Stimulated activated CD8-positive, alpha-beta memory T cell treated with anti-CD3 and anti-CD28 coated beads, Interleukin-15, amount 100 ng/mL, for 4 hours (primary cell): Measurements from ENCODE around the gene TSNAXIP1.
A peak's percentile ranks its signal among the peaks of the same experiment; 100 is the strongest.
"Not testable (repeated sequence)": the region's sequence is repeated elsewhere in the genome, so short reads cannot be mapped to it uniquely, and the experiment has no call there.

Experiments
- DNase-seq, 2 donors: peaks; one replicate each; pipeline ENCODE4 v3.0.0-alpha.2; 2020; ENCODE audit warnings: low read depth in 2 of 2

Gene TSNAXIP1

GRCh38 chr16:67833415-67834241 is 26.9 kb downstream of the TSNAXIP1 start:
- peak; percentile 78 to 81 for DNase-seq

- no peak for DNase-seq
Measured at GRCh38 chr16:67834242-67834614, 27.5 kb downstream of the TSNAXIP1 start.

- not testable (repeated sequence) for DNase-seq
Measured at GRCh38 chr16:67837190-67837589, 30.5 kb downstream of the TSNAXIP1 start.

DNA sequence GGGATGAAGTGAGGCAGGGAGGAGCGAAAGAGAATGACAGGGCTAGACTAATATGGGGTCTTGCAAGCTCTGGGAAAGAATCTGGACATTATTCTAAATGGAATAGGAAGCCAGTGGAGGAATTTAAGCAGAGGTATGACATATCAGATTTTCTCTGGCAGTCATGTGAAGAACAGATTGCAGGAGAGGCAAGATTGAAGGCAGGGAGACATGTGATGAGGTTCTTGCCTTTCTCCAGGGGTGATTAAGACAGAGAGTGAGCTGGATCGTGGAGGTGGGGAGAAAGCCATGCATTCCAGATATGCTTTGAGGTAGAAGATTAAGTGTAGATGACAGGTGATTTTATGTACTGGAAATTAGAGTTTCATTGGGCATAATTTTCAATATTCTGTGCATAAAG is 31.1 kb downstream of the TSNAXIP1 start:
- DNase-seq = no peak

- no peak for DNase-seq
Measured at GRCh38 chr16:67841198-67841815, 34.6 kb downstream of the TSNAXIP1 start.

GRCh38 chr16:67841816-67842508 is 35.3 kb downstream of the TSNAXIP1 start, which contains the start of gene THAP11:
Gene THAP11, plus strand, starts transcription at chr16:67842320. Its CDS starts 235 bp downstream, at chr16:67842555.
- peak; percentile 85 to 89 for DNase-seq

GRCh38 chr16:67842509-67843342 is 36.0 kb downstream of the TSNAXIP1 start:
- DNase-seq = peak; percentile 7 to 19

DNA sequence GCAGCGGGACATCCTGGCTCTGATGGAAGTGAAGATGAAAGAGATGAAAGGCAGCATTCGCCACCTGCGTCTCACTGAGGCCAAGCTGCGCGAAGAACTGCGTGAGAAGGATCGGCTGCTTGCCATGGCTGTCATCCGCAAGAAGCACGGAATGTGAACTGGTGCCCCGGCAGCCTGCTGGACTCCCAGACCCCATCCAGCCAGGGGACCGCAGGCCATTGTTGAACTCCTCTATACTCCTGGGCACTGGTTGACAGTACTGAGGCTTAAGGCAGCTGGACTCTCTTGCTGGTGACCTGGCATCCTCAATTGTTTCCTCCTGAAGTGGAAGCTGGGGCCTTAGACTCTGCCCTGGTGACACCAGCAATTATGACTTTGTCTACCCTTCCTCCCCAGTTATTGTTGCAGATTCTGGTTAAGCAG is 36.7 kb downstream of the TSNAXIP1 start:
- DNase-seq = no peak

GRCh38 chr16:67844497-67844896 is 37.8 kb downstream of the TSNAXIP1 start:
- no peak for DNase-seq

DNA sequence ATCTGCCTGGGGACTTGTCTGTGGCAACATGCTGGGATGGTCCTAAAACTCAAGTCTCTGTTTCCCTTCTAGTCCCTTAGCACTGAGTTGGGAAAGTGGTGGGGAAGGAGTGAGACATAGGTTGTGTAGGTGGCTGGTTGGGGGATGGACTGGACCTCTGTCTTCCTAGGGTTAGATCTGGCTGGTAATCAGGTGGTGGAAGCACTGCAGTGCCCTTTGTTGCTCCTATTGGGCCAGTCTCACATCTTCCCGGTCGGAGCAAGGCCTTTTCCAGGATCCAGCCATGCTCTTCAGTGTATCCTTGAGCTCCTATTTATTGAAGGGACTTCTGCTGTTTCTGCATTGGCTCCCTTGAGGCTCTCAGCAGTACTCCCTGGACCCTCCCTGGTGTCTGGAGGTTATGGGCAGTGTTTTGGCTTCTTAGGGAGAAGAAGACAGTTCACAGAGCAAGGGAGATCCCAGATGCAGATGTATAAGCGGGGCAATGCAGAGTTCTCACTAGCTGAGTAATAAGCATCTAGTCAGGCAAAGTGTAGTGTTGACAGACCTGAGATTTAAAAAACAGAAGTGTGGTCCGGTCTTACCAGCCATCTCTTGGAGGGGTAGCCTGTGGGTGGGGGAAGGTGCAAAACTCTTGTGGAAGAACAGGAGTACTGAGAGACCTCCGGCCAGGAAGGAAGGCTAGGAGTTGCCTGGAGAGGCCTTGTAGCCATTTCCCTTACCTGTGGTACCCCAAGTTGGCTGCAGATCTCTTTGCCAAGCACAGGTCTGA is 38.8 kb downstream of the TSNAXIP1 start:
- DNase-seq = no peak

DNA sequence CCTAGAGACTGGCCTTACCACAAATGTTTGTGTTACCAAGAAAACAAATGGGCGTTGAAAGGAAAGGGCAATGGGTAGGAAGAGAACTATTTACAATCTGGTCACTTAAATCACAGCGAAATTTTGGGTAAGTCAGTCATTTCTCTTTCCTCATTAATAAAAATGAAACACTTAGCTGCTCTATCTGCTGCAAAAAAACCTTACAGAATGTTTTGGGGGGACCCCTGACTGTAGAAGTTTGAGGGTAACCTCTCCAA is 39.3 kb downstream of the TSNAXIP1 start:
- DNase-seq = no peak

- DNase-seq = peak; percentile 91 to 92
Measured at GRCh38 chr16:67846320-67847063, 39.8 kb downstream of the TSNAXIP1 start, which contains the start of gene NUTF2. Gene NUTF2, plus strand, starts transcription at chr16:67846933. Its CDS starts 18,198 bp downstream, at chr16:67865131.

DNA sequence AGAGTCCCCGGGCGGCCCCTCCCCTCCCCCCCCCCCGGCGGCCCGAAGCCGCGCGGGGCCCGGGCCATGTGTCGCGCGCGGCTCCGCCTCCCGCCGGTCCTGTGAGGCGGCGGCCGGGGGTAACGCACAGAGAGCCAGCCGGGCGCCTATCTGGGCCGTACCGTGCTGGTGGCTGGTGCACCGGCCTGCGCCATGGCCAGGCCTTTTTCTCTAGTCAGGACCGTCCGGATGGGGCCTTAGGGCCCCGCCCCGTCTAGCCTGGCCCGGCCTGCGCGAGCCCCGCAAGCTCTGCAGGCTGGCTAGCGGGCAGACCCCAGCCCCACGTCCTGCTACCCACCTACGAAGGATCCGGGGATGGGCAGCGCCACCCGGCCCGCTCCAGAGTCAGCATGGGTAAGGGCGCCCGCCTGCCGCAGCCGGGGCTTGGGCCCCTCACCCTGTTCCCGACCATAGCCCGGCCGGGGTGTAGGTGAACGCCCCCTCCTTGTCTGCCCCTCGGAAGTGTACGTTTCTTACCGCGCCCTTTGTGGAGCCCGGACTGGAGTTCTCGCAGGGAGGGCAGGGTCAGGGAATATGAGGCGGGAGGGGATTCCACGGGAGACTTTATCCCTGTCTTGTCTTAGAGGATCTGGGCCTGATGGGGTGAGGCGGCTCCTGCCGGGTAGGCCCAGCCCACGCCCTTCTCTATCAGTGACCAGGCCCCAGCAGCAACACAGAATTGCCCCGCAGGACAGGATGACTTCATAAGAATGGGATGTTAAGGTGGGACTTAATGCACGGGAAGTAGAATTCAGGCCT is 40.6 kb downstream of the TSNAXIP1 start, which contains the start of gene CENPT:
Gene CENPT, minus strand, starts transcription at position 630 of the 798 bp plus-strand sequence. CDS start 13,834 bp downstream, outside the sequence.
- DNase-seq = no peak

- DNase-seq = no peak
Measured at GRCh38 chr16:67848118-67848517, 41.4 kb downstream of the TSNAXIP1 start.

GRCh38 chr16:67853670-67854069 is 47.0 kb downstream of the TSNAXIP1 start:
- DNase-seq = no peak

DNA sequence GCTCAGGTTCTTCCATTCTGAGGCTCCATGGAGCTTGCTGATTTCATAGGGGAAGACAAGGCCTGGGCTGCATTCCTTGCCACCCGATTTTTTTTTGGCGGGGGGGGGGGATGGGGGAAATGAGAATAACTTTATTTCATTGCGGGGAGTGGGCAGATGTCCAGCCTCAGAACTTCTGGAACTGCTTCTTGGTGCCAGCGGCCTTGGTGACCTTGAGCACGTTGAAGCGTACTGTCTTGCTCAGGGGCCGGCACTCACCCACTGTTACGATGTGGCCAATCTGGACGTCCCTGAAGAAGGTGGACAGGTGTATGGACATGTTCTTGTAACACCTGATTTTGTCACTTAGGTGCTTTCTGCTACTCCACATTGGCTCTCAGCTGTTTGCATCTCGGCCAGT is 49.1 kb downstream of the TSNAXIP1 start:
- DNase-seq = no peak

DNA sequence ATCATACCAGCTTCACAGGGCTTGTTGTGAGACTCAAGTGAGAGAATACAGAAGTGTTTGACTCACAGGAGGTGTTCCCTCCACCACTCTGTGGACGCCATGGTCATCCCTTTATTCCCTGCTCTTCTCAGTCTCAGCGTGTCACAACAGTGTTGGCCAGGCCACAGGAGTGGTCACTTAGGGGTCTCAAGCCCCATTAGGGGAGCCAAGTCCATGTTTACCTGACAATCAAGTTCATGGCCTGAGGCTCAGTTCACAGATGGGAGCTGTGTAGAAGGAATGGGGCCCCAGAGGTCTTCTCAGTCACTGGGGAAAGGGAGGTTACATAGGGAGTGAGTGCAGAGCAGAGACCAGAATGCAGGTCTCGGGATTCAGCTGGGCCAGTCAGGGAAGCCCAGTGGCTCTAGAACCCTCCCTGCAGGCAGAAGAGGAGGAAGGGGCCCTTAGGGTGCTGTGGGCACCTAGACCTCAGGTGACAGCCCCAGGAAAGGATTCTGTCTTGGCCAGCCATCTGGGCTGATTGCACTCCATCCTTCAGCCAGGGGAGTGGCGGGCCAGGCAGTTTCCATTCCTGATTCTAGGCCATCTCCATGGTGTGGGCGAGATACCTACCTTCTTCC is 50.3 kb downstream of the TSNAXIP1 start:
- DNase-seq = no peak

DNA sequence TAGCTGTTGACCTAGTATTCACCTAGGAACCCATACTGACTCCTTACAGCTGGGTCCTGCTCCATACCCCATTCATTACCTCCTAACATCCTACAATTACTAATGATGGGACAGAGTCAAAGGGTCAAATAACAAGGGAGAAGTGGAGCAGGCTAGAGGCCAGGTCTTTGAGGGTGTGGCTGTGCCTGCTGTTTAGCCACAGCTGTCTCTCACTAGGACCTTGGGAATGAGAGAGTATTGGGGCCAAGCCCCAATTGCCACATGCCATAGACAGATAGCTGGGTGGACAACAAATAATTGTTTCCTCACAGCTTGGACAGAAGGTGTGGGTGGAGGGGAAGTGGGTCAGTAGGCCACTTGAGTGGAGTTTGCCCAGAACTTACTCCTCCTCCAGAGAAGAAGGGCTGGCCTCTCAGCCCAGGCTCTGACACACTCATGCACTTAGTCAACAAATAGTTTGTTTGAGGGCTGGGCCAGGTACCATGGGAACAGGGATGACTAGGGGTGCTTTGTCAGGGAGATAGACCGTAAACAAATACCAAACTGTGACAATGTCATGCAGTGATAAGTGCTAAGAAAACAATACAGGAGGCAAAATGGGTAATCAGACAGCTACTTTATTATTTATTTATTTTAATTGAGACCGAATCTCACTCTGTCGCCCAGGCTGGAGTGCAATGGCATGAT is 51.0 kb downstream of the TSNAXIP1 start:
- DNase-seq = peak in 1 of 2 donors; percentile 15
